Keratinocyte (primary cell): Measurements from ENCODE around the gene JTB. TPM values are rescaled to one million over a fixed set of nuclear protein-coding genes. Genes with fewer than 3 reads are reported as not detected.
A peak's percentile ranks its signal among the peaks of the same experiment; 100 is the strongest.

ENCODE experiments used
- DNase-seq: peaks from one replicate; pipeline ENCODE4 v3.0.0-alpha.2; 2011; ENCODE audit warnings: low read depth, missing footprints, low spot score
- FAIRE-seq: peaks from 2 replicates; lab custom pipeline; 2011; peaks lifted over from hg19 to GRCh38; lab: Jason Lieb, UNC
- H2AFZ ChIP-seq: 2 replicates; pipeline ENCODE4 v1.6.0; 2012; ENCODE audit warnings: low read length, control low read depth, inconsistent platforms; ENCODE audit not compliant: control insufficient read depth
- H3K27ac ChIP-seq: 2 replicates; pipeline ENCODE4 v1.5.1; 2011; ENCODE audit warnings: low read length; ENCODE audit not compliant: control insufficient read depth, insufficient read depth
- H3K27me3 ChIP-seq: 3 replicates; pipeline ENCODE4 v1.6.0; 2011; ENCODE audit warnings: low read length; ENCODE audit not compliant: control insufficient read depth, insufficient read depth; ENCODE audit errors: extremely low read depth
- H3K36me3 ChIP-seq, 2 experiments: 2 replicates in 1 of 2; 3 replicates in 1 of 2; pipeline ENCODE4 v1.5.1; 2011; ENCODE audit warnings: low read length in 2 of 2, mild to moderate bottlenecking in 1 of 2; ENCODE audit not compliant: control insufficient read depth in 2 of 2, insufficient read depth in 2 of 2; ENCODE audit errors: extremely low read depth in 1 of 2
- H3K4me1 ChIP-seq: 3 replicates; pipeline ENCODE4 v1.5.1; 2011; ENCODE audit warnings: low read length; ENCODE audit not compliant: control insufficient read depth, insufficient read depth; ENCODE audit errors: extremely low read depth
- H3K4me2 ChIP-seq: 3 replicates; pipeline ENCODE4 v1.6.0; 2011; ENCODE audit warnings: low read depth, low read length; ENCODE audit not compliant: control insufficient read depth, insufficient read depth; ENCODE audit errors: extremely low read depth
- H3K4me3 ChIP-seq, 3 experiments: fragments of 200-600 bp in 1 of 3; sonication (generic) in 1 of 3; 2 replicates in 2 of 3; 3 replicates in 1 of 3; pipeline ENCODE4 v1.5.1; 2011 to 2016; ENCODE audit warnings: low read length in 3 of 3, mild to moderate bottlenecking in 3 of 3, control low read depth in 2 of 3, inconsistent platforms in 1 of 3, low read depth in 1 of 3, mixed read lengths in 1 of 3, mixed run types in 1 of 3, moderate library complexity in 1 of 3; ENCODE audit not compliant: control insufficient read depth in 2 of 3, insufficient read depth in 2 of 3; ENCODE audit errors: extremely low read depth in 1 of 3
- H3K79me2 ChIP-seq: 2 replicates; pipeline ENCODE4 v1.6.0; 2012; ENCODE audit warnings: low read length; ENCODE audit not compliant: control insufficient read depth, insufficient read depth
- H3K9ac ChIP-seq: 3 replicates; pipeline ENCODE4 v1.6.0; 2011; ENCODE audit warnings: low read length; ENCODE audit not compliant: control insufficient read depth, insufficient read depth; ENCODE audit errors: extremely low read depth
- H3K9me1 ChIP-seq: 3 replicates; pipeline ENCODE4 v1.6.0; 2011; ENCODE audit warnings: low read length; ENCODE audit not compliant: control insufficient read depth, insufficient read depth; ENCODE audit errors: extremely low read depth
- H3K9me3 ChIP-seq: 2 replicates; pipeline ENCODE4 v1.5.1; 2012; ENCODE audit warnings: low read depth, low read length; ENCODE audit not compliant: control insufficient read depth
- H4K20me1 ChIP-seq: 3 replicates; pipeline ENCODE4 v1.6.0; 2011; ENCODE audit warnings: low read length; ENCODE audit not compliant: control insufficient read depth, insufficient read depth; ENCODE audit errors: extremely low read depth
- EZH2 ChIP-seq: IDR thresholded peaks from one replicate; pipeline ENCODE4 v1.6.1; 2012; ENCODE audit warnings: inconsistent platforms, mild to moderate bottlenecking, low read length, moderate library complexity
- dilution Hi-C: fragments of 300-500 bp; cut with MboI; formaldehyde crosslinking; loops from one replicate; pipeline ENCODE4 v1.7.0; 2020; ENCODE audit warnings: low sequenced_read_pairs; ENCODE audit not compliant: extremely low pct_ligation_motif_present
- polyA plus RNA-seq, 5 experiments: library from polyadenylated mRNA; depleted of rRNA in 3 of 5; stranded (reverse) in 3 of 5; stranded (forward) in 1 of 5; unstranded in 1 of 5; fragments of >200 nt; gene quantifications; 1 replicate in 1 of 5; 2 replicates in 3 of 5; 3 replicates in 1 of 5; pipeline versions ENCODE4 v1.2.1 to v1.2.3, GENCODE V29; 2011 to 2012; ENCODE audit warnings: missing spikeins in 2 of 5, low read depth in 1 of 5, low replicate concordance in 1 of 5
- TF ChIP-seq, protein P1 (sequence below), 3 experiments: IDR thresholded peaks in 1 of 3; conservative IDR thresholded peaks in 1 of 3; optimal IDR thresholded peaks in 1 of 3; 2 replicates in 2 of 3; 3 replicates in 1 of 3; pipeline versions ENCODE3 to v1.5.1; 2011; ENCODE audit warnings: low read length in 3 of 3, mild to moderate bottlenecking in 3 of 3, moderate library complexity in 2 of 3, control low read depth in 1 of 3, inconsistent platforms in 1 of 3; ENCODE audit not compliant: insufficient read depth in 2 of 3; ENCODE audit errors: extremely low read depth in 1 of 3

The JTB gene
- polyA plus RNA-seq, 1 donor (not counting 4 experiments of a cell fraction or from before 2014, with no cell fraction given), result 83.4 TPM

DNA sequence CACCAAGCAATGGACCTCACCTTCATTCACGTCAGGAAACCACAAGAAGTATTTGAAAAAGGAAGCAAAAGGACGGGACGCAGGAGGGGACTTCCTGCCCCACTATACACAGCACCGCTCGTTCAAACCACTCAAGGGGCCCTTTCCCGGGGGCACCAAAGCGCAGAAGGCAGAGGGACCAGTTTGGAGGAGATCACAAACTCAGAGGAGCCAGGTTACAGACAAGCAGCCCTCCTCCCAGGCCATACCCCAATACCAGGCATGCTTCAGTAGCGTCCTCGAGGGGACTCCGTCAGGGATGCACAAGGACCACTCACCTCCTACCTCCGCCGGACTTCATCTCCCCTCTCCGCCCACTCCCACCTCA lies 19.7 kb downstream of the JTB start:
- dilution Hi-C loops, result no loop called here
- Histone ChIP-seq H2AFZ (peak overlapping the region; percentile 71), H3K9ac (peak overlapping the region; percentile 91), H3K36me3 (peaks cover 8 to 44% of the 10 kb centered on the region in 2 experiments), H4K20me1 (peaks cover 3% of the 10 kb centered on the region), H3K9me1 (no peaks in the 10 kb centered on the region), H3K4me3 (peak overlapping the region; percentile 92 to 99 (median 96)), H3K27me3 (no peaks in the 10 kb centered on the region), H3K79me2 (peaks cover 71% of the 10 kb centered on the region), H3K9me3 (no peaks in the 10 kb centered on the region), H3K4me2 (peak overlapping the region; percentile 100), H3K4me1 (peaks cover 30% of the 10 kb centered on the region), H3K27ac (peak overlapping the region; percentile 82)
- TF ChIP-seq, protein P1, sequence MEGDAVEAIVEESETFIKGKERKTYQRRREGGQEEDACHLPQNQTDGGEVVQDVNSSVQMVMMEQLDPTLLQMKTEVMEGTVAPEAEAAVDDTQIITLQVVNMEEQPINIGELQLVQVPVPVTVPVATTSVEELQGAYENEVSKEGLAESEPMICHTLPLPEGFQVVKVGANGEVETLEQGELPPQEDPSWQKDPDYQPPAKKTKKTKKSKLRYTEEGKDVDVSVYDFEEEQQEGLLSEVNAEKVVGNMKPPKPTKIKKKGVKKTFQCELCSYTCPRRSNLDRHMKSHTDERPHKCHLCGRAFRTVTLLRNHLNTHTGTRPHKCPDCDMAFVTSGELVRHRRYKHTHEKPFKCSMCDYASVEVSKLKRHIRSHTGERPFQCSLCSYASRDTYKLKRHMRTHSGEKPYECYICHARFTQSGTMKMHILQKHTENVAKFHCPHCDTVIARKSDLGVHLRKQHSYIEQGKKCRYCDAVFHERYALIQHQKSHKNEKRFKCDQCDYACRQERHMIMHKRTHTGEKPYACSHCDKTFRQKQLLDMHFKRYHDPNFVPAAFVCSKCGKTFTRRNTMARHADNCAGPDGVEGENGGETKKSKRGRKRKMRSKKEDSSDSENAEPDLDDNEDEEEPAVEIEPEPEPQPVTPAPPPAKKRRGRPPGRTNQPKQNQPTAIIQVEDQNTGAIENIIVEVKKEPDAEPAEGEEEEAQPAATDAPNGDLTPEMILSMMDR (optimal IDR thresholded peaks at IDR 0.05 in 1 of 3, IDR thresholded peaks at IDR 0.05 in 1 of 3, conservative IDR thresholded peaks at IDR 0.05 in 1 of 3; ENCODE audit: extremely low read depth in 1 of 3, insufficient read depth in 2 of 3, low read length in 3 of 3), result no peak
- TF ChIP-seq EZH2, result no peak
- DNase-seq, result no peak
- no peak for FAIRE-seq

DNA sequence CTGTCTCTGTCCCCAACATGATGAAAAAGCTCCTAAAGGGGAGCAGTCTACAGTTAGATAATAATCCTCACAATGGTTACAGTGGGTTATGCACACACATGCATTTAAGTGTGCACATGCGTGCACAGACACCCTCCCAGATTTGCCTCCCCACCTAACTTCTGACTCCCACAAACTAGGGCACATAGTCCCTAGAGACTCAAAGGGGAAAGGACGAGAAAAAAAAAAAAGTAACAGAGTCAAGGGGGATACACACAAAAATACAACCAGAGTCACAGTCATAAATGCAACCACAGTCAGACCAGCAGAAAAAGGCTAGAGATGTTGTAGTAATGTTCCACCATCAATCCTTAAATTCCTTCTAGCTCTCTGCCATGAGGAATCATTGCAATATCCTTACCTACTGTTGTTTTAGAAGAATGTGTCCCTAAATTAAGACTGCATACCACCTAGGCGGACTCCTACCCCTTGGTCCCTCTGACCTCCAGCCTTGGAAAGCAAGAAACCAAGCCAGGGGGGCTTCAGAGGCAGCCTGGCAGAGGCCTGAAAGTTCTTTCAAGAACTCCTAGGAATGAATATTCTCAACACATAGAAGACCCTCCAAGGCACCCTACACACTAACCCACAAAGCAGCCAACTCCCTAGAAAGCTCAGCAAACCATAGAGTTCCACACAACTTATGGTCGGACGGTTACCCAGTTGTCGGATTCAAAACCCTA lies 20.3 kb downstream of the JTB start:
- Histone ChIP-seq H3K4me2 (peak overlapping the region; percentile 100), H2AFZ (no peak overlapping the region), H3K27me3 (no peaks in the 10 kb centered on the region), H3K4me3 (peak overlapping the region; percentile 92 to 99 (median 96)), H3K9me3 (no peaks in the 10 kb centered on the region), H4K20me1 (peaks cover 3% of the 10 kb centered on the region), H3K79me2 (peaks cover 66% of the 10 kb centered on the region), H3K9me1 (no peaks in the 10 kb centered on the region), H3K9ac (peak overlapping the region; percentile 91), H3K27ac (peak overlapping the region; percentile 82), H3K4me1 (peaks cover 24% of the 10 kb centered on the region), H3K36me3 (peaks cover 14 to 49% of the 10 kb centered on the region in 2 experiments)
- DNase-seq, result no peak
- TF ChIP-seq, protein P1 (optimal IDR thresholded peaks at IDR 0.05 in 1 of 3, IDR thresholded peaks at IDR 0.05 in 1 of 3, conservative IDR thresholded peaks at IDR 0.05 in 1 of 3; ENCODE audit: extremely low read depth in 1 of 3, insufficient read depth in 2 of 3, low read length in 3 of 3), result no peak
- no peak for TF ChIP-seq EZH2
- no peak for FAIRE-seq
- dilution Hi-C loops, result no loop called here
